ENCODE data around the gene HK1. TPM values are rescaled to one million over a fixed set of nuclear protein-coding genes. Genes with fewer than 3 reads are reported as not detected.

Gene HK1
- total RNA-seq, 1 donor from 2014 or later, result 84.0 TPM

- no peaks in the 10 kb centered on the region for H3K27me3 ChIP-seq
- no peaks in the 10 kb centered on the region for H3K36me3 ChIP-seq
- no peak overlapping the region for H3K27ac ChIP-seq
- H3K4me3 ChIP-seq, result no peak overlapping the region
- intact Hi-C loops (cut with DNase I), result no loop called here
- no peaks in the 10 kb centered on the region for H3K4me1 ChIP-seq
- no peak for DNase-seq
- no peaks in the 10 kb centered on the region for H3K9me3 ChIP-seq
- TF ChIP-seq CTCF (IDR thresholded peaks at IDR 0.05), result no peak
- ATAC-seq, result no peak
Observed at GRCh38 chr10:69311309-69311708, 33.0 kb downstream of the HK1 start.

GRCh38 chr10:69312528-69312927, 34.2 kb downstream of the HK1 start:
- H3K4me3 ChIP-seq, result no peak overlapping the region
- H3K4me1 ChIP-seq, result peaks cover 4% of the 10 kb centered on the region
- no peak for ATAC-seq
- no peaks in the 10 kb centered on the region for H3K36me3 ChIP-seq
- no peaks in the 10 kb centered on the region for H3K27me3 ChIP-seq
- intact Hi-C loops (cut with DNase I), result no loop called here
- H3K27ac ChIP-seq, result no peak overlapping the region
- no peaks in the 10 kb centered on the region for H3K9me3 ChIP-seq
- no peak for TF ChIP-seq CTCF (IDR thresholded peaks at IDR 0.05)
- DNase-seq, result no peak

GRCh38 chr10:69315100-69315542, 36.8 kb downstream of the HK1 start:
- Histone ChIP-seq H3K27ac (no peak overlapping the region), H3K4me3 (no peak overlapping the region), H3K4me1 (peaks cover 13% of the 10 kb centered on the region), H3K36me3 (no peaks in the 10 kb centered on the region), H3K27me3 (no peaks in the 10 kb centered on the region), H3K9me3 (no peaks in the 10 kb centered on the region)
- intact Hi-C loops (cut with DNase I), result no loop called here
- no peak for DNase-seq
- no peak for ATAC-seq
- no peak for TF ChIP-seq CTCF (IDR thresholded peaks at IDR 0.05)

- H3K27me3 ChIP-seq, result no peaks in the 10 kb centered on the region
- DNase-seq, result no peak
- H3K4me3 ChIP-seq, result no peak overlapping the region
- H3K9me3 ChIP-seq, result no peaks in the 10 kb centered on the region
- H3K36me3 ChIP-seq, result no peaks in the 10 kb centered on the region
- no peak for TF ChIP-seq CTCF (IDR thresholded peaks at IDR 0.05)
- no peak overlapping the region for H3K27ac ChIP-seq
- H3K4me1 ChIP-seq, result peaks cover 20% of the 10 kb centered on the region
- intact Hi-C loops (cut with DNase I), result no loop called here
- ATAC-seq, result no peak
Observed at GRCh38 chr10:69315610-69316312, 37.5 kb downstream of the HK1 start.

GRCh38 chr10:69316313-69317059, 38.2 kb downstream of the HK1 start:
- H3K27ac ChIP-seq, result no peak overlapping the region
- no peak for ATAC-seq

More at GRCh38 chr10:69316313-69317059, 38.2 kb downstream of the HK1 start:
- Histone ChIP-seq H3K27me3 (no peaks in the 10 kb centered on the region), H3K36me3 (no peaks in the 10 kb centered on the region), H3K4me1 (peaks cover 27% of the 10 kb centered on the region), H3K4me3 (no peak overlapping the region), H3K9me3 (no peaks in the 10 kb centered on the region)
- DNase-seq, result no peak
- intact Hi-C loops (cut with DNase I), result no loop called here
- TF ChIP-seq CTCF (IDR thresholded peaks at IDR 0.05), result no peak

All from upper lobe of right lung (tissue), 1 donor.